GM21529 (cell line): Measurements from ENCODE around the gene TELO2.

Experiments
- ATAC-seq: cut with Tn5 transposase; IDR thresholded peaks from one replicate; pipeline ENCODE4 v1.9.1; 2021; ENCODE audit not compliant: unreplicated experiment

Gene TELO2

GRCh38 chr16:1552129-1552528, 59.0 kb downstream of the TELO2 start:
- no peak for ATAC-seq

- no peak for ATAC-seq
Observed at GRCh38 chr16:1553946-1554825, 61.0 kb downstream of the TELO2 start.

- no peak for ATAC-seq
Observed at GRCh38 chr16:1554826-1555445, 61.8 kb downstream of the TELO2 start.

- no peak for ATAC-seq
Observed at GRCh38 chr16:1556254-1556653, 63.1 kb downstream of the TELO2 start.

- no peak for ATAC-seq
Observed at GRCh38 chr16:1557074-1557473, 63.9 kb downstream of the TELO2 start.

GRCh38 chr16:1557576-1557975, 64.4 kb downstream of the TELO2 start:
- no peak for ATAC-seq

- ATAC-seq = no peak
Observed at GRCh38 chr16:1559446-1559975, 66.4 kb downstream of the TELO2 start.
